ENCODE data around the gene LAD1.

LAD1 gene

DNA sequence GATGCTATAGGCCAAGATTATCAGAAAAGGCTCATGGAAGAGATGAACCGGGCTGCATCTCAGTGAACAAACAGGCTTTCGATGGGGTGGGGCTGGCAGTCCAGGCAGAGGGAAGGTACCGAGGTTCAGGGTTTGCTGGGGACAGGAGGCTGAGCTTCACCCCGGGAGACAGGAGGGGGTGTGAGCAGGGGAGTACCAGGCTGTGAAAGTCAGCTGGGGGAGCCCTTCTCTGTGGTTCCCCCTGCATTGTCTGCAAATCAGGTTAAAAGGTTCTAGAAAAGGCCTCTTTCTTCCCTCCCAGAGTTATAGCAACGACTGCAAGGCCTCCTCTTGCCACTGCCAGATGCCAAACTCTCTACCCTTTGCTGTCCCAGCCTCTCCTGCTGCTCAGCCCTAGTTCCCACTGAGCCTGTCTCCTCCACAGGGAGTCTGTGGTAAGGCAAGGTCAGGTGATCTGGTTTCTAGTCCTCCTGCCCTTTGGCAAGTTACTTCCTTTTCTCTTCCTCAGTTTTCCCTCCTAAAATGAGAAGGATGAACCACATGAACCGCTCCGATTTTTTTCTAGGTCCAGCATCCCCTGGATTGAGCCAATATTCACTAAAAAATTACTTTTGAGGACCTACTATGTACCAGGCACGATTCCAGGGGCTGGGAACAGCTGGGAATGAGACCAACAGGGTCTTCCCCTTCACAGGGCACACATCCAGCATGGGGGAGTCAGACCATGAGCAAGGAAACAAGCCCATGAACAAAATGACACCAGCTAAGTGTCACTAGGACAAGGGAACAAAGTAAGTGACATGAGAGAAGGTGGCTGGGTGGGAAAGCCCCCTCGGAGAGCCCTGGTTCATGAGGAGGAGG is 7.2 kb downstream of the LAD1 start:
- DNase-seq (ENCODE audit: low spot score): no peak

- no peak for DNase-seq (ENCODE audit: low spot score)
These were observed 7.9 kb downstream of the LAD1 start for GRCh38 chr1:201391225-201391624.

DNA sequence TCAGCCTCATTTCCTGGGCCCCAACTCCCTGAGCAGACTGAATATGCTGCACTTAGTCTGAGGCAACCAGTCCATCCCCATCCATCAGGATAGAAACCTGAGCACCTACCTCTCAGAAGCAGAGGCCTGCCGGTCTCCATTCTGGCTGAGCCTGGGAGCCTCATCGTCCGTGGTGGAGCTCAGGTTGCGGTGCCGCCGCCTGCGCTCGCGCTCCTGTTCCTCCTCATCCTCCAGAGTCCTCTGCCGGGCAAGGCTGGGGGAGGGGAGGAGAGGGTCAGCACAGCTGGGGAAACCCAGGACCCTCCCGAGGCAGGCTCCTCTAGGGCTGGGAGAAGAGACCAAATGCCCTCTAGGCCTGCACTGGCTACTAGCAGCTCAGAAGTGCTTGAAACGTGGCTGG is 10.1 kb downstream of the LAD1 start:
- no peak for DNase-seq (ENCODE audit: low spot score)

DNA sequence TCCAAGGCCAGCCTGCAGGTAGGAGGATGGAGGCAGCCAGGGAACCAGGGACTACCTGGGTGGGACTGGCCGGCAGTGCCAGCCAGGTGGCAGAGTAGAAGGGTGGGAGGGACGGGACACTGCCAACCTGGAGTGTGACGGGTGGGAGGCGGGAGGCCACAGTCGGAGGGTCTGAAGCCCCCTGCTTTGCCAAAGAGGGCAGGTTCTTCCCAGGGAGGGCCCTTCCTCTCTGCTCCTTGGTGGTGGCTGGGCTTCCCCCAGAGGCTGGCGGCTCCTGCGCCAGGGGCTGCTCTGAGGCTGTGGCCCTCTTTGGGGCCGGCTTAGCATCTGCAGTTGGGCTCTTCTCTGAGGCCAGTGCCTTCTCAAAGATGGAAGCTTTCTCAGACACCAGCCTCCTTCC is 12.9 kb downstream of the LAD1 start:
- DNase-seq (ENCODE audit: low spot score): no peak

DNA sequence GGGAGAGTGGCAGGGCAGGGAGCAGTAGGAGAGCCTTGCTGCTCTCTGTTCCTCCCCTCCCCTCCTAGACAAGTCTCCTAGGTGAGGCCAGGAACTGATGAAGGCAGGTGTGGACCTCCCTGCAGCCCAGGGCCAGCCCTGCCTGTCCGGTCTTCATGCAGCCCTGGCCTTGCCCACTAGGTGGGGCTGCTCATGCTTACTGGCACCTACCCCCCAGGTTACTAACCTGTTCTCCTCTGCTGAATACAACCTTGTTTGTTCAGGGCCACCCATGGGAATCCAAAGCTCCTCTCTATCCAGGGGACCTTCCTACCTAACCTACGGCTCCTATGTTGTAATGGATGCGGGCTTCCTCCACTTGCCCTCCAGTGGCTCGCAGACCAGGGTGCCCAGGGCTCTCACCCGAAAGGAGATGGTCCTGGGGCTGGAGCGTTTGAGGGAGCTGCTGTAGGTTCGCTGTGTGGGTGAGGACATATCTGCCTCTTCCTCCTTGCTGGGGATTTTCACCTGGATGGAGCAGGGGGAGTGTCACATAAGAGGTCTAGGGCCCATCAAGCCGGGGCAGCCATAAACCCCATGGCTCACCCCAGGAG is 13.7 kb downstream of the LAD1 start:
- DNase-seq (ENCODE audit: low spot score): peak; percentile 81

- DNase-seq (ENCODE audit: low spot score): no peak
These were observed 14.7 kb downstream of the LAD1 start for GRCh38 chr1:201384406-201384782.

- DNase-seq (ENCODE audit: low spot score): peak; percentile 90
These were observed 15.3 kb downstream of the LAD1 start for GRCh38 chr1:201383647-201384405.

- DNase-seq (ENCODE audit: low spot score): no peak
These were observed 18.0 kb downstream of the LAD1 start for GRCh38 chr1:201381130-201381529.

DNA sequence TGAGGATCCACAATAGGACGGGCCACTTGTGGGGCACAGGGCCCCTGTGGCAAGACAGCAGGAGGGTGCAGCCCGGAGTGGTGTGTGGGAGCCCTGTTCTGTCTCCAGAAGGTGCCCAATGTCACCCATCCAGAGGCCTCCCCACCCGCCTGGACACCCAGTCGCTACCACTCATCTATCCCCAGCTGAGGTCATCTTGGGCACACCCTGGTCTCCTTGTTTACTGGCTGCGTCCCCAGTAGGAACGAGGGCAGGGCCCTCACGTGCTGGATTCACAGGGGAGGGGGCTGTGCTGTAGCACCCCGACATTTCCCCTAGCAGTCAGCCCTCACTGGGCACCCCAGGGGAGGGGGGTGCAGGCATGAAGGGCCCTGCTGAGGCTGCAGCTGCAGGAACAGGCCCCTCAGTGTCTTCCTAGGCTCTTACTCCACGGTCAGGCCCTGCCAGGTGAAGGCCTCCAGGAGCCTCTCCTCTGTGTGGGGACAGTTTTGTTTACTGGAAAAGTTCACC is 19.3 kb downstream of the LAD1 start:
- DNase-seq (ENCODE audit: low spot score): no peak

- DNase-seq (ENCODE audit: low spot score): no peak
These were observed 20.3 kb downstream of the LAD1 start for GRCh38 chr1:201378804-201379203.

GRCh38 chr1:201377611-201378092 is 21.5 kb downstream of the LAD1 start, which contains the start of gene TNNT2:
Gene TNNT2 (minus strand): TSS chr1:201377680. CDS start chr1:201373254, 4,426 bp downstream.
- DNase-seq (ENCODE audit: low spot score): no peak

- DNase-seq (ENCODE audit: low spot score): peak; percentile 63
These were observed 22.4 kb downstream of the LAD1 start for GRCh38 chr1:201376464-201377374.

DNA sequence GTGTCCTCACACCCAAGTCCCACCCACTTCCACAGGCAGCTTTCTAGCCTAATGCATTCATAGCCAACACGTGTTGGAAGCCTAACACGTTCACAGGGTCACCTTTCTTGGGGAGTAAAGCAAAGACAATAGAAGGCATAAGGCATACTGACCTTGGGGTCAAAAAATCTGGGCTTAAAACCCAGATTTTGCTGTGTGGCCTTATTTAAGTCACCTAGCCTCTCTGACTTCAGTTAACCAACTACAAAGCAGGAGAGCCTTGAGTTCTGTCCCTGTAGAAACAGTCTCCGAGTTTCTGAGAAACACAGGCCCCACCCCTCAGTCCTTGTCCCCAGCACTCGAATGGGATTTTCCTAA is 23.0 kb downstream of the LAD1 start:
- DNase-seq (ENCODE audit: low spot score): no peak

- DNase-seq (ENCODE audit: low spot score): no peak
These were observed 24.0 kb downstream of the LAD1 start for GRCh38 chr1:201375169-201375568.

DNA sequence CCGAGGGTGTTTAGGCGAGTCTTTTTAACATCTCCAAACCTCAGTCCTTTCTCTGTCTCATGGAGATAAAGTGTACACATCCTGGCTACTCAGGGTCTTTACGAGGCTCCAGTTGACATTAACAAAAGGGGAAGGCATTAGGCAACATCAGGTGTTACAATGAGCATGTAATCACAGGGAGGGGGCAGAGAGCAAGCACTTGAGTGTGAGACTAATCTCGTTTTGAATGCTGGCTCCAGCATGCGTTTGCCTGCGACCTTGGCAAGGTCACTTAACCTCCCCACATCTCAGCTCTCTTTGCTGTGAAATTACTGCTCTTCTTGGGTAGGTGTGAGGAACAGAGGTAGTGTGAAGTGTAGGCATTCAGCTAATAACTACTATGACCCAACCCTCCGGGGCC is 24.8 kb downstream of the LAD1 start:
- DNase-seq (ENCODE audit: low spot score): no peak

DNA sequence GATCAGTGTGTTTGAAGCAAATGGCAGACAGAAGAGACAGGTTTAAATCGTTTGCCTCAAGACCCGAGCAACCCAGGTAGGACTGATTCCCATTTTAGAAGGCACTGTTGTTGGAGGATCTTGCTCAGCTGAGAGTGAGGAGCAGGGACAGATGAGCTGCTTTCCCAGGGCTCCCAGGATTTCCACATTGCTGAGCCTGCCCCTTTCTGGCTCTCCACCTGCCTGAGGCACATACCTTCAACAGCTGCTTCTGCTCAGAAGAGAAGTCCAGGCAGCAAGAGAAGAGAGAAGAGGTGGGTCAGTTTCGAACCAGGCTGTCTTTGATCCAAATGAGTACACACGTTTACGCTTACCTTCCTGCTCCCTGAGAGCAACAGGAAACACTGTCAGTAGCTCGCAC is 27.3 kb downstream of the LAD1 start:
- no peak for DNase-seq (ENCODE audit: low spot score)

DNA sequence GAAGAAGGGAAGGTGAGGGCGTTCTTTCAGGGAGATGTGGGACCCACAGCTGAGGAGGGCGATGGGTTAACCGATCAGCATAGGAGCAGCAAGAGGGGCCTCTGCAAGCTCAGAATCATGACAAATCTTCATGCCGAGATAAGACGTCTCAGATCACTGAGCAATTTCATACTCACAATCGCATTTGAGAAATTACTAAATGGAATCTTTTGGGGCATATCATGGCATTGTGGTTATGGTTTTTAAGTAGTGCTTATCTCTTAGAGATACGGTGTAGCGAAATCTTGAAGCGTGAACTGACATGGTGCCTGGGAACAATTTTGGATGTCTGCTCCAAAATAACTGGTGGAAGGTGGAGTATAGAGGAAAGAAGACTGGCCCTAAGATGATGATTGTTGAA is 27.8 kb downstream of the LAD1 start:
- DNase-seq (ENCODE audit: low spot score): no peak

GRCh38 chr1:201370500-201370899 is 28.6 kb downstream of the LAD1 start:
- no peak for DNase-seq (ENCODE audit: low spot score)

GRCh38 chr1:201369209-201369608 is 29.9 kb downstream of the LAD1 start:
- no peak for DNase-seq (ENCODE audit: low spot score)

DNA sequence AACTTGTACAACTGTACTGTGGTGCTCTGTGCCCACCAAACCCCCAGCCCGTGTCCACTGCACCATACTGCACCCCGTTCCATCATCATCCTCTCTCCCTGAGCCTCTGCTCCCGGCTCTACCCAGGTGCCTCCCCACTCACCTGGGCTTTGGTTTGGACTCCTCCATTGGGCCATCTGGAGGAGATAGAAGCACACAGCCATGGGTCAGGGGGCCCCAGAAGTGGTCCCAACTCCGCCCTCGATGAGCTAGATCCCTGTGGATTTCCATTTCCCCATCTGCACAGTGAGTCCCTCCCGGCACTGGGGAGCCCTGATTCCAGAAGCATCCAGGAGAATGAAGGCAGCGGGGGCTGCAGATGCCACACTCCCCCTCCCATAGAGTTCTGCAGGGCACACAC is 32.4 kb downstream of the LAD1 start:
- DNase-seq (ENCODE audit: low spot score): no peak

DNA sequence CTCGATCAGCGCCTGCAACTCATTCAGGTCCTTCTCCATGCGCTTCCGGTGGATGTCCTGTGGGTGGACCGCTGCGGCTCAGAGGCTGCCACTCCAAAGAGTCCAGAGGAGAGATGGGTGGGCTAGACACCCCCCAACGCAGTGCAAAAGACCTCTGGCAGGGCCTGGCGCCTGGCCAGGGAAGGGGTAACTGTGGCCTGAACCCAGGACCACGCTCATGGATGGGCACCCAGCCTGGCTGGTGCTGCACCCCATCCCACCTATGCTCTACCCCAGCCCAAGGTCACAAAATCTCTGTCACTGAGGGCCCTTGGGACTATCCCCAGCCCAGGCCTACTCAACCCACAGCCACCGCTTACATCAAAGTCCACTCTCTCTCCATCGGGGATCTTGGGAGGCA is 33.9 kb downstream of the LAD1 start:
- DNase-seq (ENCODE audit: low spot score): no peak

- DNase-seq (ENCODE audit: low spot score): no peak
These were observed 34.4 kb downstream of the LAD1 start for GRCh38 chr1:201364808-201365105.

Data from kidney tubule cell (primary cell).